Subcutaneous adipose tissue (tissue), 4 donors: ENCODE data around the gene PDE1C. TPM values are rescaled to one million over a fixed set of nuclear protein-coding genes. Genes with fewer than 3 reads are reported as not detected.

Source experiments
- CTCF ChIP-seq: fragments of 450-650 bp; IDR thresholded peaks from one replicate; pipeline ENCODE4 v1.5.1; 2016; ENCODE audit warnings: low read depth, mild to moderate bottlenecking, control low read depth, antibody characterized with exemption, moderate library complexity
- total RNA-seq, 4 donors: library from RNA; depleted of rRNA; stranded (reverse); fragments of >200 nt; gene quantifications; one replicate each; pipeline ENCODE4 v1.1.0, GENCODE V29; 2016

The PDE1C gene
- total RNA-seq, 4 donors from 2014 or later, result 1.3 to 6.1 (median 3.0) TPM

DNA sequence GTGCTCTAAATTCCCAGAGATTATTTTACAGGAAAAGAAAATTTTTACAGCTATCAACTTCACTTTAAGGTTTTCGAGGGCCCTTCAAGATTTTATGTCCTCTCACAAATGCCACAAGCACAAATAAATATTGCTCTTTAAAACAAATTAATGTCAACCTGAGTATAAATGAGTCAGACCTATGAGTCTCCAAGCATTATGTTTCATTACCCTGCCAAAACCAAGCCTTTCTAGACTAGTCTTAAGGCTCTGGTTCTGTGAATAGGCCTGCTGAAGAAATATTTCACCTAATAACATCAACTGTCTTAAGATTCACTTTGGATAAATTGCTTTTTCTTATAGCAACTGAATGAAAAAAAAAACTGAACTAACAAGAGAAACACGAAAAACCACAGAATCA lies 153.0 kb downstream of the PDE1C start:
- TF ChIP-seq CTCF, result no peak

GRCh38 chr7:31910191-31910590 lies 160.0 kb downstream of the PDE1C start:
- no peak for TF ChIP-seq CTCF

DNA sequence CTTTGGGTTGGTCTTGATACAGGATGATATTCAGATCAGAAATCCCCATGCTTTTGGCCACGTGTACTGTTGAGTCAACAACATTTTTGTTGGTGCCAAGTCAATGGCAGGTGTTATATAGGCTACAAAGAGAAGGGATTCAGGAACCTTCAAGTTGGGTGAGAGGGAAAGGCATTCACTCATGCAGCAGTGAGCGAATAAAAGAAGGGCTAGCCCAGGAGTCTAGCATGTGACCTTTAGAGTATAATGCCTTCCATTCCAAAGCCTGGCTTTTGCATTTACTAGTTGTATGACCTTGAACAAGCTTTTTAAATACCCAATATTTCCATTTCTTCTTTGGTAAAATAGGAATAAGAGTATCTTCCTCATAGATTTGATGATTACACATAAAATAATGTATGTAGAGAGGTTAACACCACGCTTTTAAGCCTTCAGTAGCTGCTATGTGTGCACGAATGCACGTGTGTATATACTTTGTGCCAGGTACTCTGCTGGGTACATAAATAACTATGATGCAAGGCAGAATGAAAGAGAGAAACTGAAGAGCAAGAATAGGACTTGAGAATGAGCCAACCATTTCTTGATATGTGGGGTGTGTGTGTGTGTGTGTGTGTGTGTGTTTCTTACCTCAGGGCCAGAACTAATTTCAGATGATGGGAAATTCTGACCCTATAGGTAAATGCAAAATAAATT lies 163.6 kb downstream of the PDE1C start:
- no peak for TF ChIP-seq CTCF

DNA sequence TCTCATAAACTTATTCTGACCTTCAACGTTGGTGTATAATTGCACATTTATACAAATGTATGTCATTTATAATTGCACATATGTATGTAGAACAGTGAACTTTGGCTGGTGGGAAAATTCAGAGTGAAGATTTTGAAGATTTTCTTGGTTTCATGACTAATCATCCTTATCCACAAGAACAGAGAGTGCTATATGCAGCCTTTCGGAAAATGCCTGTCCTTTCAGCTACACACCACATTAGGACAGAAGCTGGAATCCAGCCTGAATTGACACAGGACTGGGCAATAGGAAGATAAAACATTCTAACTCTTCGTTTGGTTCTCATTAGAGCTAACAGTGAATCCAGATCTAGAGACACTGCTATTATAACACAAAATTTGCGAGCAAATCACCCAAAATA lies 166.2 kb downstream of the PDE1C start:
- no peak for TF ChIP-seq CTCF

- TF ChIP-seq CTCF, result no peak
Observed at GRCh38 chr7:31899356-31899927, 170.8 kb downstream of the PDE1C start.

DNA sequence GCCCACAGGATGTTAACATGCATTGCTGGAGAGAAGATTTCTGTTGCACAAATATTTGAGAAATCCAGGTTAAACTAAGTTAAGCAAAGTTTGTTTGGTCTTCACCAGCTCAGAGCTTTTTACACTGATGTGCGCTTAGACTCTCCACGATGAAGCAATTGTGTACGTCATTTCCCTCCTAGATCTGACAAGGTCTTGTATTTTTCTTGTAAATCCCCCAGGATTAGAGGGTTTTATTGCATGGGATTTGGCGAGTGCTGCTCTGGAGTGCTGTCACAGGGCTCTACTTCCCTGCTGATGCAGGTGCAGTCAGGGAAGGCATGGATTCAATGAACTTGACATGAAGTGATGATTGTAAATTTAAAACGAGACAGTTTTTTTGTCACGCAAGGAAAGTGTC lies 173.3 kb downstream of the PDE1C start:
- no peak for TF ChIP-seq CTCF

DNA sequence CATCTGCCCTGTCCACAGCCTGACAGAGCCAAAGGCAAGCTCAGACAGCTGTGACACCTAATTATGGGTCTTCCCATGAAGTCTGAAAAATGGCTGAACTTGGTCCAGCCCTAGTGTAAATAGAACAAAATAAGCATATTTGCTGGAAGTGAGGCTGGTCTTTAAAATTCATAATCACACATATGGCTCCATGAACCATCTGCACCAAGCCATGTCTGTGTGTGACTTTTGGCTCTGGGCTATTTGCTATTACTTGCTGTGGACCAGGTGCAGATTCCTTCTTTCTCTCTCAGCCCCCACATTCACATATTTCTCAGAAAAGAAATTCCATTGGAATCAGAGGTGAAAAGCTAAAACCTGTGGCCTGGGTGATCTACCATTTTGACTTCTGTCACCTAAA lies 175.9 kb downstream of the PDE1C start:
- TF ChIP-seq CTCF, result no peak
